Measurements from ENCODE around the gene SH2D3A.
"Not testable (repeated sequence)": the region's sequence is repeated elsewhere in the genome, so short reads cannot be mapped to it uniquely, and the experiment has no call there.

Gene SH2D3A

GRCh38 chr19:6721773-6722172, 45.5 kb downstream of the SH2D3A start:
- no peak for DNase-seq (ENCODE audit: low spot score)

- DNase-seq (ENCODE audit: low spot score): no peak
These were observed 46.1 kb downstream of the SH2D3A start for GRCh38 chr19:6721138-6721474.

DNA sequence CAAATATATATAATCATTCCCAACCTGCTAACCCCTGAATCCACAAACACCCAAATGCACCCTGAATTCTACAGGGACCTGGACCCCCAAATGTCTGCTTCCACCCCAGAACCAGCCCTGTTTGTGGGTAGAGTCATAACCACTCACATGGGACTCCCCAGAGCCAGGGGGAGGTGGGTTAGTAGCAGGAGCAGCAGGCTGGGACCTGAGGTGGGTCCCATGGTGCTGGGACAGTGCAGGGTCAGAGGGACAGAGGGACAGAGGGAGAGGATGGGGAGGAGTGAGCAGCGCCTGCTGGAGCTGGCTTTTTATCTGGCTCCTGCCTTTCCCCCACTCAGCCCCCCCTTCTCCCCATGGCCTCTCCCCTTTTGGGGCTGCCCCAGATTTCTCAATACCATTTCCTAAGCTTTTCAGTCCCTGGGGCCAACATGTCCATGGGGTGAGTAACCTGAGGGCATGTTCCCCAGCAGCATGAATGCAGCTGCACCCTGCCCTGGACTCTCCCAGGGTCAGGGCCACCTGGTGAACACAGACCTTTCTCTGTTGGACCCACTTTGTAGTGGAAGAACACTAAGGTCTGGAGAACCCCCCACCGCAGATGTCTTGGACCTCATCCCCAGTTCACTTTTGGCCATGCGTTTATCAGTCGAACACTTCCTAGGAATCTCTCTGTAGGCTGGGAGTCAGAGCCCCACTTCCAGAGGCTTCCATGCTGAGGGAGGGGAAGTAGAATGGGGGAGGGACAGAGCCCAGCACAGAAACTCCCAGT, 46.7 kb downstream of the SH2D3A start, which contains the start of gene C3:
C3 (minus strand) TSS at position 282 of the 769 bp plus-strand sequence; CDS start at position 221, 61 bp downstream.
- DNase-seq (ENCODE audit: low spot score): no peak

GRCh38 chr19:6719992-6720368, 47.3 kb downstream of the SH2D3A start:
- DNase-seq (ENCODE audit: low spot score): no peak

GRCh38 chr19:6719540-6719861, 47.7 kb downstream of the SH2D3A start:
- DNase-seq (ENCODE audit: low spot score): no peak

- no peak for DNase-seq (ENCODE audit: low spot score)
These were observed 48.3 kb downstream of the SH2D3A start for GRCh38 chr19:6718741-6719539.

- no peak for DNase-seq (ENCODE audit: low spot score)
These were observed 49.0 kb downstream of the SH2D3A start for GRCh38 chr19:6718111-6718740.

DNA sequence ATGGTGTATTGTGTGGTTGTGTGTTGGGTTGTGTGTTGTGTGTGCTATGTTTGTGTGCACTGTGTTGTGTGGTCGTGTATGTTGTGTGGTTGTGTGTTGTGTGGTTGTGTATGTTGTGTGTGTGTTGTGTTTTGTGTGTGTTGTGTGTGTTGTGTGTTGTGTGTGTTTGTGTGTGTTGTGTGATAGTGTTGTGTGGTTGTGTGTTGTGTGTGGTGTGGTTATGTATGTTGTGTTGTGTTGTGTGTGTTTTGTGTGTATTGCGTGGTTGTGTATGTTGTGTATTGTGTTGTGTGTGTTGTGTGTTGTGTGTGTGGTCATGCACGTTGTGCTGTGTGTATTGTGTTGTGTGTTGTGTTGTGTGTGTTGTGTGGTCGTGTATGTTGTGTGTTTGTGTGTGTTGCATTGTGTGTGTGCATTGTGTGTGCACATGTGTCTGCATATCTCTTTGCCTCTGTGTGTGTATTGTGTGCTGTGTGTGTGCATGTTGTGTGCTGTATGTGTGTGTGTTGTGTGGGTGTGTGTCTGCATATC, 49.7 kb downstream of the SH2D3A start:
- no peak for DNase-seq (ENCODE audit: low spot score)

- no peak for DNase-seq (ENCODE audit: low spot score)
These were observed 50.2 kb downstream of the SH2D3A start for GRCh38 chr19:6717036-6717435.

DNA sequence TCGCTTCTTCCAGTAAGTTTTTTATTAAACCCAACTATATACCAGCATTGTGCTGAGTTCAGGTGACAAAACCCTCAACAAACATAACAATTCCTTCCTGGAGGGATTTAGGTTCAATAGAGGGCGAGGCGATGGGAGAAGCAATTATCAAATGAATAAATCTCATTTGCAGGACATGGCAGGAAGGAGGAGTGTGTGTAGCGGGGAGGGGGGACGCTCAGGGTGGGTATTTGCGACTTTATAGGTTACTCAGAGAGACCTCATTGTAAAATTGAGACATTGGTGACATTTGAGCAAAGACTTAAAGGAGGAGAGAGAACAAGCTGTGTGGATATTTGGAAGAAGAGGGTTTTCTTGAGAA, 50.6 kb downstream of the SH2D3A start:
- no peak for DNase-seq (ENCODE audit: low spot score)

- DNase-seq (ENCODE audit: low spot score): no peak
These were observed 52.3 kb downstream of the SH2D3A start for GRCh38 chr19:6714749-6715555.

DNA sequence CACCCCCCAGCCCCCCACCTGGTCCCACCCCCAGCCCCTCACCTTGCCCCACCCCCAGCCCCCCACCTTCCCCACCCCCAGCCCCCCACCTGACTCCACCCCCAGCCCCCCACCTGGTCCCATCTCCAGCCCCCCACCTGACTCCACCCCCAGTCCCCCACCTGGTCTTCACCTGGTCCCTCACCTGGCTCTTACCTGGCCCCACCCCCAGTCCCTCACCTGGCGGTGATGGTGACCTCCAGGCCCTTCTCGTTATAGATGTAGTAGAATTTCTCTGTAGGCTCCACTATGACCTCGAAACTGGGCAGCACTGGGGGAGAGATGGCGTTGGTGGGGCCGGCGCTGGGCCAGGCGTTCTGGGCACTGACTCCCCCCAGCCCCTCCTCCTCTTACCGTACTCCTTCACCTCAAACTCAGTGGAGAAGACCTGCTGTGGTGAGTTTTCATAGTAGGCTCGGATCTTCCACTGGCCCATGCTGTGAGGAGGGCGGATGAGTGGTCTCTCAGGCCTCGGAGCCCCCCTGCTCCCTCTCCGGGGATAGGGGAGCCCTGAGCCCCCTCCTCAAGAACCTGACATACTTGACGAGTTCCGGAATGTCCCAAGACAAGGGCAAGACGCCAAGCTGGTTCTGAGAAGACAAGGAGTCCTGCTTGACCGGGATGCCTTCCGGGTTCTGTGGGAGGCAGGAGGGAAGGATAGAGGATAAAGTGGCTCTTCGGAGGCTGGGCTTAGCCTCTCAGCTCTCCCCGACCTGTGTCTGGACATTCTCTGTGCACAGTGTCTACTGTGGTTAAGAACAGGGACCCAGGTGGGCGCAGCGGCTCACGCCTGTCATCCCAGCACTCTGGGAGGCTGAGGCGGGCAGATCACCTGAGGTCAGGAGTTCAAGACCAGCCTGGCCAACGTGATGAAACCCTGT, 53.2 kb downstream of the SH2D3A start:
- DNase-seq (ENCODE audit: low spot score): no peak

GRCh38 chr19:6712692-6713670, 54.3 kb downstream of the SH2D3A start:
- DNase-seq (ENCODE audit: low spot score): no peak

DNA sequence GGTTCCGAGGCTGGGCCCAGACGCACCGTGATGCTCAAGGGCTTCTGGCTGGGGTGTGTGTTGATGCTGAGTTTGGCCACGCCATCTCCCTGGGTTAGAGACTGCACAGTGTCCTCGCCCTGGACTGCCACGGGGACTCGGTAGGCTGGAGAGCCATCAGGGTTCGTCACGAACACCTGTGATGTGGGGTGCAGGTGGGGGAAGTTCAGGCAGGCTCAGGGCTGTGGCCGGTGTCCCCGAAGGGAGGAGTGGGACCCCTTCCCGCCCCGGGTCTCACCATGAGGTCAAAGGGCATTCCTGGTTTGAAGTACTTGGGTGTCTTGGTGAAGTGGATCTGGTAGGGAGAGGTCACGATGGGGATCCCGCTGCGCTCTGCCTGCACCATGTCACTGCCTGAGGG, 55.0 kb downstream of the SH2D3A start:
- DNase-seq (ENCODE audit: low spot score): no peak

DNA sequence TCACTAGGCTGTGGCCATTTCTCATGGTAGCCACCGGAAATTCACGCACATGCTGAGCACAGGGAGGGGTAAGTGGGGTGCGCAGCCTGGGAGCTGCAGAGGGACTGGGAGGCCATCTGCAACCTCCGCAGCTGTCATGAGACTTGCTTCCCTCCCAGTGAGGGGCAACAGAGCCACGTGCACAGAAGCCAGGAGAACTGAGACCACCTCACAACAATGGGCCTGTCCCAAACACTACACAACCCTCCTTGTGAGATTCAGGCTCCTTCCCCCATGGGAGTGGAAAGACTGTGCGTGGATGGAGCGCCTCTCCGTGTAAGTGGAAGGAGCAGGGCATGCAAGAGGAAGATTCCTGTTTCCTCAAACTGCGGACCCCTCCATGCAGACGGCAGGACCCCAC, 55.6 kb downstream of the SH2D3A start:
- DNase-seq (ENCODE audit: low spot score): no peak

DNA sequence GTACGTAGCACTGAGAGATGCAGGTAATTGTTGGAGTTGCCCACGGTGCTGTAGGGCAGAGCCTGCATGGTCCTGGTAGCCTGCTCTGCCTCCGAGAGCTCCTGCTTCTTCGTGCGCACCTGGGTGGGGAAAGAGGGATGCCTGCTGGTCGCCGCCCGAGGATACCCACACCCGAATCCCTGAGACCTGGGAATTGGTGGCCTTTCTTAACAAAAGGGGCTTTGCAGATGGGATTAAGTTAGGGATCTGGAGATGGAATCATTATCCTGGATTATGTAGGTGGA, 56.2 kb downstream of the SH2D3A start:
- no peak for DNase-seq (ENCODE audit: low spot score)

DNA sequence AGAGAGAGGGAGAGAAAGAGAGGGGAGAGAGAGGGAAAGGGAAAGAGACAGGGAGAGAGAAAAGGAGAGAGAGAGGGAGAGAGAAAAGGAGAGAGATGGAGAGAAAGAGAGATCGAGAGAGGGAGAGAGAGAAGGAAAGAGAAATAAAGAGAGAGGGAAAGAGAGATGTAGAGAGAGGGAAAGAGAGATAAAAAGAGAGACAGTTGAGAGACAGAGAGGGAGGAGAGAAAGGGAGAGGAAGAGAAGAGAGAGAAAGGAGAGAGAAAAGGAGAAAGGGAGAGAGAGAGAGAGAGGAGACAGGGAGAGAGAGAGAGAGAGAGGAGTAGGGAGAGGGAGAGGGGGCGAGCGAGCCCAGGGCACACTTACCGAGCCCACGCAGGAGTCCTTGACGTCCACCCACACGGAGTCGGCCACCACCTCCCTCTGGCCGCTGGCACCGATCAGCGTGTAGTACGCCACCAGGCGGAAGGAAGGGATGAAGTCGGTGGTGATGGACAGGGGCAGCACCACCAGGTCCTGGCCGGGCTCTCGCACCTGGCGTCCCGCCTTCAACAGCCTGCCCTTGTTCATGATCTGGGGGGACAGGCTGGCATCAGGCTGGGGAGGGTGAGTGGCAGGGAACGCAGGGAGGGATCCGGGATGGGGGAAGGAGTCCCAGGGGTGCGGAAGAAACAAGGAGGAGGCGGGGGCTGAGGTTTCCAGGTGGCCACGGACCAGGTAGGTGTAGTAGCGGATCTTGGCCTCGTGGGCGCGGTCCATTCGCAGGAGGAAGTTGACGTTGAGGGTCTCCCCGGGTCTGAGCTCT, 56.8 kb downstream of the SH2D3A start:
- DNase-seq (ENCODE audit: low spot score): no peak

DNA sequence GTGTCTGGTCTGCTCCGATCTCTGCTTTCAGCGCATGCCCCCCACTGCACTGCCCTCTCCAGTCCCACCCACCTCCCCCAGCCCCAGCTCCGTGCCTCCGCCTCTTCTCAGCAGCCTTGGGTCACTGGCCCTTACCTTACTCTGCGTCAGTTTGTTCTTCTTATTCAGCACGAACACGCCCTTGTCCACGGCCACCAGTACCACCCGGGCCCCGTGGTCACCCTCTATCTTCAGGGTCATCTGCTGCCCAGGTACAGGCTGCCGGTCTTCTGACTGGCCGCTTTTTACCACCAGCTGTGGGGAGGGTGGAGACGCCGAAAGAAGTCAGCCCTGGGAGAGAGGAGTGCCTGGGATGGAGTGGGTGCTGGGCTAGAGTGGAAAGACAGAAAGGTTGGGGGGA, 57.7 kb downstream of the SH2D3A start:
- no peak for DNase-seq (ENCODE audit: low spot score)

DNA sequence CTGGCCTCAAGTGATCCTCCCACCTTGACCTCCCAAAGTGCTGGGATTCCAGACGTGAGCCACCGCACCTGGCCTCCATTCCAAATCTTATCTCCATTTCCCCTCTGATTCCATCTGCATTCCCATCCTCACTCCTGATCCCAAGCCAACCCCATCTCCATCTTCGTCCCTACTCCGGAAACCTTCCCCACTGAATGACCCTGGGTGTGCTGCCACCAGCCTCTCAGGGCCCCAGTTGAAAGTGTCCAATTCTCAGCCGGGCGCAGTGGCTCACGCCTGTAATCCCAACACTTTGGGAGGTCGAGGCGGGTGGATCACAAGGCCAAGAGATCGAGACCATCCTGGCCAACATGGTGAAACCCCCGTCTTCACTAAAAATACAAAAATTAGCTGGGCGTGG, 58.3 kb downstream of the SH2D3A start:
- not testable (repeated sequence) for DNase-seq (ENCODE audit: low spot score)
